HEK293T (cell line): ENCODE results near the gene DMAC2.

Experiments used
- BHLHE40 ChIP-seq: fragments of 450-650 bp; IDR thresholded peaks from 2 replicates; pipeline ENCODE4 v1.6.1; 2016; ENCODE audit warnings: mild to moderate bottlenecking, moderate library complexity, borderline replicate concordance
- FOXA1 ChIP-seq: fragments of 450-650 bp; IDR thresholded peaks from 2 replicates; pipeline ENCODE4 v1.6.1; 2016; ENCODE audit warnings: mild to moderate bottlenecking
- FOXM1 ChIP-seq: fragments of 450-650 bp; IDR thresholded peaks from 2 replicates; pipeline ENCODE4 v1.6.1; 2017; ENCODE audit warnings: mild to moderate bottlenecking, borderline replicate concordance
- PKNOX1 ChIP-seq: fragments of 450-650 bp; IDR thresholded peaks from 2 replicates; pipeline ENCODE4 v1.6.1; 2016
- SP1 ChIP-seq: fragments of 450-650 bp; IDR thresholded peaks from 2 replicates; pipeline ENCODE4 v1.6.1; 2017
- SUZ12 ChIP-seq: fragments of 450-650 bp; IDR thresholded peaks from 2 replicates; pipeline ENCODE4 v1.6.1; 2016; ENCODE audit warnings: mild to moderate bottlenecking
- TARDBP ChIP-seq: fragments of 450-650 bp; IDR thresholded peaks from 2 replicates; pipeline ENCODE4 v1.6.1; 2016

DNA sequence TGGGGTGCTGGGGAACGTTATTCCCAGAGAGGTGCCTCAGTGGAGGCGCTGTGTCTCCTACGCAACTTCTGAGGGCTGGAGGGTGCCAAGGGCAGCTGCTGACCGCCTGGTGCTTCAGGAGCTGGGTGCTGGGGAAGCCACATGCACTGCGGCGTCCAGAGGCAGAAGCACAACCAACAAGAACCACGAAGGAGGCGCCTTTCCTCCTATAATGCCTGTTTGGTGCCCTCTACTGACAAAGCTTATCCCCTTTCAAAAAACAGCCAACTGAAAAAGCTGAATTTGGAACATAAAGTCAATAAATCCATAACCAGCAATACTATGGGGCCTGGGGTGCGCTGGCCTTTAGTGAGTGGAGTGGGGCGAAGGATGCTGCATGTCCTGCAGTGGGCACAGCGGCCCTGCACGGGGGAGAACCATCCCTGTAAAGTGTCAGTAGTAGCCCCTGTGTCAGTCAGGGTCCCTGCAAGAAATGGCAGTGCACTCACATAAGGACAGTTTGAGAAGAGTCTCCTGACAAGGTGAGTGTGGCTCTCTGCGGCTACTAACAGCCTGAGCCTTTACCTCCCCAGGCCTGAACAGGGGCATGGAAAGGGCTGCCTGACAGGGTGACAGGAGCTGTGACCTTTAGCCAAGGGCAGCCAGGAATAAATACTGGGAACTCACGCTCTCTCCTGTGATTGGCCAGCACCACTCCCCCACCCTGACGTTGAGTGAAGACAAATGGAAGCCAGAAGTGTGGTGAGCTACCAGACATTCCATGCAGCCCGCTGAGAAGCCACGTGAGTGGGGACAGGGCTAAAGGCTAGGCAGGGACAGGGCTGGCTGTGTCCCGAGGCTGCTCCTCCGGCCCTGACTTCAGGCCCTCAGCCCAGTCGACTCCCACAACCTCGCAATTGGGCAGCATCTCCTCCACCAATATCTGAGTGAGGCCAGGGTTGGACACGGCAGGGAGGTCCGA lies 8.0 kb downstream of the DMAC2 start:
- TF ChIP-seq PKNOX1 = no peak
- TF ChIP-seq FOXM1 = no peak
- TF ChIP-seq BHLHE40 = no peak
- TF ChIP-seq FOXA1 = no peak
- no peak for TF ChIP-seq SP1
- TF ChIP-seq SUZ12 = no peak
- TF ChIP-seq TARDBP = no peak
